Measurements from ENCODE around the gene KRTAP5-8.

DNA sequence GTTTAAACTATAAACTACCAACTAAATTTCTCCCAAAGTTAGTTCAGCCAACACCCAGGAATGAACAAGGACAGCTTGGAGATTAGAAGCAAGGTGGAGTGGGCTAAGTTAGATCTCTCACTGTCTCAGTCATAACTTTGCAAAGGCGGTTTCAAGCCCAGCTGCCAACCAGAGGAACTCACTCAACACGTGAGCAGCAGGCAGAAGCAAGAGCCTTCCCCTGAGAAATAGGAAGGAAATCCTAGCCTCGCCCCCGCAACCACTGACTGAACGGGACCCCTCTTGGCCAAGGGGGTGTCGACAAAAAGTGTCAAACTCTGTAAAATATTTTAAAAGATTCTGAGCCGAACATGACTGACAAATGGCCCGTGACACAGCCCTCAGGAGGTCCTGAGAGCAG is 6.0 kb downstream of the KRTAP5-8 start:
- TF ChIP-seq, protein P1, sequence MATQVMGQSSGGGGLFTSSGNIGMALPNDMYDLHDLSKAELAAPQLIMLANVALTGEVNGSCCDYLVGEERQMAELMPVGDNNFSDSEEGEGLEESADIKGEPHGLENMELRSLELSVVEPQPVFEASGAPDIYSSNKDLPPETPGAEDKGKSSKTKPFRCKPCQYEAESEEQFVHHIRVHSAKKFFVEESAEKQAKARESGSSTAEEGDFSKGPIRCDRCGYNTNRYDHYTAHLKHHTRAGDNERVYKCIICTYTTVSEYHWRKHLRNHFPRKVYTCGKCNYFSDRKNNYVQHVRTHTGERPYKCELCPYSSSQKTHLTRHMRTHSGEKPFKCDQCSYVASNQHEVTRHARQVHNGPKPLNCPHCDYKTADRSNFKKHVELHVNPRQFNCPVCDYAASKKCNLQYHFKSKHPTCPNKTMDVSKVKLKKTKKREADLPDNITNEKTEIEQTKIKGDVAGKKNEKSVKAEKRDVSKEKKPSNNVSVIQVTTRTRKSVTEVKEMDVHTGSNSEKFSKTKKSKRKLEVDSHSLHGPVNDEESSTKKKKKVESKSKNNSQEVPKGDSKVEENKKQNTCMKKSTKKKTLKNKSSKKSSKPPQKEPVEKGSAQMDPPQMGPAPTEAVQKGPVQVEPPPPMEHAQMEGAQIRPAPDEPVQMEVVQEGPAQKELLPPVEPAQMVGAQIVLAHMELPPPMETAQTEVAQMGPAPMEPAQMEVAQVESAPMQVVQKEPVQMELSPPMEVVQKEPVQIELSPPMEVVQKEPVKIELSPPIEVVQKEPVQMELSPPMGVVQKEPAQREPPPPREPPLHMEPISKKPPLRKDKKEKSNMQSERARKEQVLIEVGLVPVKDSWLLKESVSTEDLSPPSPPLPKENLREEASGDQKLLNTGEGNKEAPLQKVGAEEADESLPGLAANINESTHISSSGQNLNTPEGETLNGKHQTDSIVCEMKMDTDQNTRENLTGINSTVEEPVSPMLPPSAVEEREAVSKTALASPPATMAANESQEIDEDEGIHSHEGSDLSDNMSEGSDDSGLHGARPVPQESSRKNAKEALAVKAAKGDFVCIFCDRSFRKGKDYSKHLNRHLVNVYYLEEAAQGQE (IDR thresholded peaks at IDR 0.05; ENCODE audit: borderline replicate concordance): no peak
- TF ChIP-seq, protein P1 (CRISPR knock-in tag; IDR thresholded peaks at IDR 0.05; ENCODE audit: low read depth): no peak
- TF ChIP-seq EP300 (IDR thresholded peaks at IDR 0.05; ENCODE audit: low read length): no peak
